NCI-H226 (cell line): ENCODE results near the gene GOLGA8A.
"Not testable (repeated sequence)": the region's sequence is repeated elsewhere in the genome, so short reads cannot be mapped to it uniquely, and the experiment has no call there.

Experiments
- DNase-seq: peaks from one replicate; pipeline ENCODE4 v3.0.0-alpha.2; 2015

Gene GOLGA8A

GRCh38 chr15:34437687-34438086, at the start of gene GOLGA8A:
Gene GOLGA8A (minus strand): TSS chr15:34437808. CDS start chr15:34389691, 48,117 bp downstream.
- DNase-seq, result no peak

GRCh38 chr15:34483644-34484043, 46.0 kb upstream of the GOLGA8A start:
- no peak for DNase-seq

GRCh38 chr15:34481370-34481769, 43.8 kb upstream of the GOLGA8A start:
- DNase-seq, result no peak

GRCh38 chr15:34473840-34474239, 36.2 kb upstream of the GOLGA8A start:
- no peak for DNase-seq

GRCh38 chr15:34472947-34473346, 35.3 kb upstream of the GOLGA8A start:
- DNase-seq, result no peak

GRCh38 chr15:34470892-34471291, 33.3 kb upstream of the GOLGA8A start:
- DNase-seq, result no peak

GRCh38 chr15:34470091-34470490, 32.5 kb upstream of the GOLGA8A start:
- DNase-seq, result no peak

- no peak for DNase-seq
These were observed 24.1 kb upstream of the GOLGA8A start for GRCh38 chr15:34461730-34462129.

GRCh38 chr15:34460451-34460850, 22.8 kb upstream of the GOLGA8A start:
- no peak for DNase-seq

- no peak for DNase-seq
These were observed 19.1 kb upstream of the GOLGA8A start for GRCh38 chr15:34456658-34457057.

- no peak for DNase-seq
These were observed 5.3 kb upstream of the GOLGA8A start for GRCh38 chr15:34442891-34443290.

GRCh38 chr15:34439878-34440277, 2.3 kb upstream of the GOLGA8A start:
- DNase-seq, result no peak

GRCh38 chr15:34436956-34437442, 609 bp downstream of the GOLGA8A start:
- DNase-seq, result no peak

- DNase-seq, result no peak
These were observed 1.3 kb downstream of the GOLGA8A start for GRCh38 chr15:34436126-34436955.

GRCh38 chr15:34435658-34436057, 1.9 kb downstream of the GOLGA8A start:
- no peak for DNase-seq

GRCh38 chr15:34434627-34435305, 2.8 kb downstream of the GOLGA8A start:
- DNase-seq, result no peak

GRCh38 chr15:34433956-34434626, 3.5 kb downstream of the GOLGA8A start:
- not testable (repeated sequence) for DNase-seq

- DNase-seq, result not testable (repeated sequence)
These were observed 7.0 kb downstream of the GOLGA8A start for GRCh38 chr15:34430642-34431041.

- not testable (repeated sequence) for DNase-seq
These were observed 14.1 kb downstream of the GOLGA8A start for GRCh38 chr15:34423425-34424090.

GRCh38 chr15:34420953-34421352, 16.7 kb downstream of the GOLGA8A start:
- not testable (repeated sequence) for DNase-seq

- DNase-seq, result not testable (repeated sequence)
These were observed 19.2 kb downstream of the GOLGA8A start for GRCh38 chr15:34418435-34418834.

- not testable (repeated sequence) for DNase-seq
These were observed 28.1 kb downstream of the GOLGA8A start for GRCh38 chr15:34409511-34409910.

- not testable (repeated sequence) for DNase-seq
These were observed 28.6 kb downstream of the GOLGA8A start for GRCh38 chr15:34408973-34409372.
